Uterus (tissue), 4 donors: ENCODE measurements around the gene EXOC1L. TPM values are rescaled to one million over a fixed set of nuclear protein-coding genes. Genes with fewer than 3 reads are reported as not detected.

Experiments
- DNase-seq, 2 donors: peaks; one replicate each; pipeline ENCODE4 v3.0.0-alpha.2; 2019 to 2020
- H3K27ac ChIP-seq, 2 donors: fragments of 200-600 bp; sonication (generic); 1 replicate in 1 of 2; 2 replicates in 1 of 2; pipeline ENCODE4 v1.5.1; 2016 to 2018
- H3K27me3 ChIP-seq, 2 donors: fragments of 200-600 bp; sonication (generic); one replicate each; pipeline ENCODE4 v1.5.1; 2018 to 2019; ENCODE audit warnings: control low read depth in 1 of 2
- H3K36me3 ChIP-seq, 2 donors: fragments of 200-600 bp; sonication (generic); one replicate each; pipeline ENCODE4 v1.5.1; 2019; ENCODE audit warnings: control low read depth in 1 of 2
- H3K4me1 ChIP-seq, 2 donors: fragments of 200-600 bp; sonication (generic); one replicate each; pipeline ENCODE4 v1.5.1; 2018 to 2019; ENCODE audit warnings: control low read depth in 1 of 2
- H3K4me3 ChIP-seq, 2 donors: fragments of 200-600 bp; sonication (generic); 1 replicate in 1 of 2; 2 replicates in 1 of 2; pipeline ENCODE4 v1.5.1; 2018 to 2019; ENCODE audit warnings: mild to moderate bottlenecking in 1 of 2
- H3K9me3 ChIP-seq, 2 donors: fragments of 200-600 bp; sonication (generic); one replicate each; pipeline ENCODE4 v1.5.1; 2019; ENCODE audit warnings: control low read depth in 1 of 2
- POLR2A ChIP-seq, 2 donors: fragments of 450-650 bp; IDR thresholded peaks; one replicate each; pipeline ENCODE4 v1.6.1; 2016; ENCODE audit warnings: antibody characterized with exemption in 2 of 2, mild to moderate bottlenecking in 1 of 2, moderate library complexity in 1 of 2
- intact Hi-C: fragments of 100-400 bp; cut with DNase I; formaldehyde crosslinking; loops from one replicate; pipeline ENCODE4 v1.15.1; 2023; ENCODE audit warnings: low total_unique reads
- total RNA-seq, 4 donors: library from RNA; depleted of rRNA in 3 of 4; stranded (reverse); fragments of >200 nt in 3 of 4; gene quantifications; one replicate each; pipeline versions ENCODE4 v1.1.0 to v1.2.4, GENCODE V29; 2014 to 2023
- TF ChIP-seq, protein P1 (sequence below), 4 experiments: fragments of 200-600 bp in 2 of 4; fragments of 450-650 bp in 2 of 4; sonication (generic) in 2 of 4; IDR thresholded peaks; one replicate each; pipeline ENCODE4 v1.5.1; 2016 to 2019; ENCODE audit warnings: antibody characterized with exemption in 4 of 4, mild to moderate bottlenecking in 2 of 4, moderate library complexity in 1 of 4
- donor health status: DM: yes; HTN: yes; CAD: no.

The EXOC1L gene, protein sequence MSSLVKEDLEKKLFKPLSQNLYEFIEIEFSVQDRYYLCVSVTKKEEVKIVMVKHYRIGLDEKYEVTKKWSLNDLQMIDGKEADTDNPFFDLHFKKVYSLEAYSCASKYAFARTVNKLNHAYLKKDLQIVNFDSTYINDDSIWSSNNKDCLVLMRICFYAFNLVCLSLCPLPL
- not detected for total RNA-seq

DNA sequence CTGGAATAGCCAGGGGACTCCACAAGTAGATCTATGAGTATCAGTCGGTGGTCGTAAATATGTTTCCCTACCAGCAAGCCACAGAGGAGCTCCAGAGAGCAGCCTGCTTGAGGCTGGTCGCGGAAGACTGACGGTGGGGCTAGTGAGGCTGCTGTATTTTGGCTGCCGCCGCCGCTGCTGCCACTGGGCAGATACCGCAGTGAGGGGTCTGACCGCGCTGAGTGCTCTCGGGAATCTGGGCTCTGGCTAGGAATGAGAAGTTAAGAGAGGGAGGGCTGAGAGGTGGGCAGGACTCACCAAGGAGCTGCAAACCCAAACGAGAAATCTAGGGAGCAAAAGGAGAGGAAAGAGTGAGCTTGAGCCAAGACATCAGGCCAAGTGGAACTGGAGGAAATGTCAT lies at the start of gene EXOC1L:
TSS of gene EXOC1L (plus strand) at position 157 of the 400 bp plus-strand sequence. CDS start at position 394, 237 bp downstream.
- Histone ChIP-seq H3K4me3 (no peak within 1 kb of the TSS), H3K27me3 (no peaks in the 10 kb centered on the region), H3K9me3 (no peaks in the 10 kb centered on the region), H3K27ac (no peak within 1 kb of the TSS), H3K36me3 (no peaks in the 10 kb centered on the region), H3K4me1 (no peaks in the 10 kb centered on the region)
- TF ChIP-seq, protein P1, sequence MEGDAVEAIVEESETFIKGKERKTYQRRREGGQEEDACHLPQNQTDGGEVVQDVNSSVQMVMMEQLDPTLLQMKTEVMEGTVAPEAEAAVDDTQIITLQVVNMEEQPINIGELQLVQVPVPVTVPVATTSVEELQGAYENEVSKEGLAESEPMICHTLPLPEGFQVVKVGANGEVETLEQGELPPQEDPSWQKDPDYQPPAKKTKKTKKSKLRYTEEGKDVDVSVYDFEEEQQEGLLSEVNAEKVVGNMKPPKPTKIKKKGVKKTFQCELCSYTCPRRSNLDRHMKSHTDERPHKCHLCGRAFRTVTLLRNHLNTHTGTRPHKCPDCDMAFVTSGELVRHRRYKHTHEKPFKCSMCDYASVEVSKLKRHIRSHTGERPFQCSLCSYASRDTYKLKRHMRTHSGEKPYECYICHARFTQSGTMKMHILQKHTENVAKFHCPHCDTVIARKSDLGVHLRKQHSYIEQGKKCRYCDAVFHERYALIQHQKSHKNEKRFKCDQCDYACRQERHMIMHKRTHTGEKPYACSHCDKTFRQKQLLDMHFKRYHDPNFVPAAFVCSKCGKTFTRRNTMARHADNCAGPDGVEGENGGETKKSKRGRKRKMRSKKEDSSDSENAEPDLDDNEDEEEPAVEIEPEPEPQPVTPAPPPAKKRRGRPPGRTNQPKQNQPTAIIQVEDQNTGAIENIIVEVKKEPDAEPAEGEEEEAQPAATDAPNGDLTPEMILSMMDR (IDR thresholded peaks at IDR 0.05), result no peak
- TF ChIP-seq POLR2A (IDR thresholded peaks at IDR 0.05), result no peak
- intact Hi-C loops, result no loop called here
- no peak for DNase-seq

DNA sequence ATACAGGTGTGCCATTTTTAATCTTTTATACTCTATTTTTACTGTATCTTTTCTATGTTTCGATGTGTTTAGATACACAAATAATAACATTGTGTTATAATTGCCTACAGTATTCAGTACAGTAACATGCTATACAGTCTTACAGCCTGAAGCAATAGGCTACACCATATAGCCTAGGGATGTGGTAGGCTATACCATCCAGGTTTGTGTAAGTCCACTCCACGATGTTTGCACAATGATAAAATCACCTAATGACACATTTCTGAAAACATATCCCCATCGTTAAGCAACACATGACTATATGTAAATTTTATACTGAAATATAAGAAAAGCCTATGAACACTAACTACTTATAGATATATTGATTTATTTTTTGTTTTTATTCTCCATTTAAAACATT lies 48.9 kb upstream of the EXOC1L start:
- Histone ChIP-seq H3K4me1 (no peaks in the 10 kb centered on the region), H3K9me3 (no peaks in the 10 kb centered on the region), H3K36me3 (no peaks in the 10 kb centered on the region), H3K27me3 (no peaks in the 10 kb centered on the region), H3K4me3 (no peak overlapping the region), H3K27ac (no peak overlapping the region)
- TF ChIP-seq POLR2A (IDR thresholded peaks at IDR 0.05), result no peak
- TF ChIP-seq, protein P1 (IDR thresholded peaks at IDR 0.05), result no peak
- no peak for DNase-seq
- intact Hi-C loops, result no loop called here

DNA sequence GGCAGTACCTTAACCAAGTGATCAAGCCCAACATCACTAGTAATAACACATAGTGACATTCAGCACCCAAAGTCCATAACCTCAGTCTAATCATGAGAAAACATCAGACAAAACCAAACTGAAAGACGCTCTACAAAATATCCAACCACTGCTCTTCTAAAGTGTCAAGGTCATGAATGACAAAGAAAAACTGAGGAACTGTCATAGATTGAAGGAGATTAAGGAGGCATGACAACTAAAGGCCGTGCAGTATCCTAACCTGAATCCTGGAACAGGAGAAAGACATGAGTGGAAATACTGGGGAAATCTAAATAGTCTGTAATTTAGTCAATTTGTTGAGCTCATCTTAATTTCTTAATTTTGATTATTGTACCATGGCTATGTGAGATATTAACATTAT lies 38.2 kb upstream of the EXOC1L start:
- Histone ChIP-seq H3K4me3 (no peak overlapping the region), H3K9me3 (no peaks in the 10 kb centered on the region), H3K27ac (no peak overlapping the region), H3K27me3 (no peaks in the 10 kb centered on the region), H3K4me1 (no peaks in the 10 kb centered on the region), H3K36me3 (no peaks in the 10 kb centered on the region)
- DNase-seq, result no peak
- intact Hi-C loops, result no loop called here
- TF ChIP-seq, protein P1 (IDR thresholded peaks at IDR 0.05), result no peak
- TF ChIP-seq POLR2A (IDR thresholded peaks at IDR 0.05), result no peak

DNA sequence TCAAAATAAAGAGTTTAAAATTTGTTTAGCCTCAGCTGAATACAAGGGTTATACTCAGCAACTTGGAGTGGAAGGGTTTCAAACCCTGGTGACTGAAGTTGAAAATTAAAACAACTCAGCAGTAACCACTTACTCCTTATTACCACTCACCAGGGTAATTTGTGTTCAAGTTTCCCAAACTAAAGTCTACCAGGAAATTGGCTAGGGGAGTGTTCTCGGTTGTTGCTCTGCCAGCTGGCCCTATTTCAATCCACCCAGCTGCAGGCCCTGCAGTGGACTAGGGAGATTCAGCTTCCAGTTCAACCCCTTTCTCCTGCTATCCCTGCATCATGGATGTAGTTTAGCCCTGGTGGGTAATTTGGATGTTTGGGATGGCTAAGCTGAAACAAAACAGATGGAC lies 37.8 kb upstream of the EXOC1L start:
- Histone ChIP-seq H3K27ac (no peak overlapping the region), H3K9me3 (no peaks in the 10 kb centered on the region), H3K4me3 (no peak overlapping the region), H3K4me1 (no peaks in the 10 kb centered on the region), H3K27me3 (no peaks in the 10 kb centered on the region), H3K36me3 (no peaks in the 10 kb centered on the region)
- intact Hi-C loops, result no loop called here
- TF ChIP-seq, protein P1 (IDR thresholded peaks at IDR 0.05), result no peak
- no peak for TF ChIP-seq POLR2A (IDR thresholded peaks at IDR 0.05)
- DNase-seq, result no peak

DNA sequence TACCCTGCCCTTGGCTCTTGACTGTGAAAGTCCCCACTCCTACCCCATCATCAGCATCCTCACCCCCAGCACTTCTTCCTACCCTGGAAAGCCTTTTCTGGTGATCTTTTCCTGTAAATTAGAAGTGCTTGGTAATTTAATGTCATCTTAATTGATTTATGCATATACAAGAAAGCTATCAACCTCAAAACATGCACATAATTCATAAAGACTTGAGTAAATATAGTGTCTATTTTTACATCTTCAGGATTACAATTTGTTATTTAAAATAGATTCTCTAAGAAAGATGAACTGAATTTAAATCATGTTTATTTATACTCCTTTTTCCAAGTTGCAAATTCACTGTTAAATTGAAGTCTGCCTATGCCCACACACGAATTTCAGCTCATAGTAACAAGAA lies 36.0 kb upstream of the EXOC1L start:
- no peak for TF ChIP-seq POLR2A (IDR thresholded peaks at IDR 0.05)
- TF ChIP-seq, protein P1 (IDR thresholded peaks at IDR 0.05), result no peak
- no peaks in the 10 kb centered on the region for H3K4me1 ChIP-seq
- H3K36me3 ChIP-seq, result no peaks in the 10 kb centered on the region
- DNase-seq, result no peak
- H3K27ac ChIP-seq, result no peak overlapping the region
- H3K9me3 ChIP-seq, result no peaks in the 10 kb centered on the region
- H3K27me3 ChIP-seq, result no peaks in the 10 kb centered on the region
- no peak overlapping the region for H3K4me3 ChIP-seq
- intact Hi-C loops, result no loop called here
